Astrocyte of the cerebellum (primary cell): ENCODE results near the gene DIAPH2.

Experiments
- DNase-seq: peaks from one replicate; pipeline ENCODE4 v3.0.0-alpha.2; 2011; ENCODE audit warnings: low read depth
- H3K4me3 ChIP-seq: 2 replicates; pipeline ENCODE4 v1.5.1; 2011; ENCODE audit warnings: mild to moderate bottlenecking, low read depth, low read length, moderate library complexity
- in situ Hi-C: cut with HindIII; loops from 2 replicates; pipeline ENCODE4 v1.10.0; 2017; ENCODE audit warnings: low sequenced_read_pairs
- TF ChIP-seq, protein P1 (sequence below): IDR thresholded peaks from 2 replicates; pipeline ENCODE4 v1.5.1; 2012; ENCODE audit warnings: low read length, low read depth, moderate library complexity, mild to moderate bottlenecking; ENCODE audit errors: missing control alignments

The DIAPH2 gene

DNA sequence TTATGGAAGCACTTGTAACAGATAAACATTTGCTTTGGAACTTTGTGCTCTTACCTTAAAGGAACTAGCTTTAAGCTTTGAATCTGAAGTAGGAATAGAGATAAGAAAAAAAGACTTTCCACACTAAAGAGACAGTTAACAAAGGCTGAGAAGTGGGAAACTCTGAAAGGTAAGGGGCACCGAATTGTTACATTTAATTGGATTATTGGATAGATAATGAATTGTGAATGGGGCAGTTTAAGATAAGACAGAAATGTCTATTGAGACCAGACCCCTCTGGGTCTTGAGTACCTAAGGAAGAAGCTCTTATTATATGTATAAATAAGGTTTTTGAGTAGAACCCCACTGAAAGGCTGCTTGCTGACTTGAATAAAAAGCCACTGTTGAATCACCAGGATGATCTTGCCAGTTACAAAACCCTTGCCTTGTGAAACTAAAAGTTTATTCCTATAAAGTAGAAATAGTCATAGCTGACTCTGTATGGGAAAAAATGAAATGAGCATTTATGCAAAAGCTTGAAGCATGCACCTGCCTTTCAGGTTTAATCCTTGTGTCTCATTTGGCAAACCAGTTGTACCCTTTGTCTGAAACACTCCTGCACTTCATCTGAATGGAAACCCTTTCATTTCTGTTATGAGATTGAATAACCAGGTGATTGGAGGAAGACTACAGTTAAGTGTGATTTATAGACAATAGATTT, 622.3 kb downstream of the DIAPH2 start:
- TF ChIP-seq, protein P1, sequence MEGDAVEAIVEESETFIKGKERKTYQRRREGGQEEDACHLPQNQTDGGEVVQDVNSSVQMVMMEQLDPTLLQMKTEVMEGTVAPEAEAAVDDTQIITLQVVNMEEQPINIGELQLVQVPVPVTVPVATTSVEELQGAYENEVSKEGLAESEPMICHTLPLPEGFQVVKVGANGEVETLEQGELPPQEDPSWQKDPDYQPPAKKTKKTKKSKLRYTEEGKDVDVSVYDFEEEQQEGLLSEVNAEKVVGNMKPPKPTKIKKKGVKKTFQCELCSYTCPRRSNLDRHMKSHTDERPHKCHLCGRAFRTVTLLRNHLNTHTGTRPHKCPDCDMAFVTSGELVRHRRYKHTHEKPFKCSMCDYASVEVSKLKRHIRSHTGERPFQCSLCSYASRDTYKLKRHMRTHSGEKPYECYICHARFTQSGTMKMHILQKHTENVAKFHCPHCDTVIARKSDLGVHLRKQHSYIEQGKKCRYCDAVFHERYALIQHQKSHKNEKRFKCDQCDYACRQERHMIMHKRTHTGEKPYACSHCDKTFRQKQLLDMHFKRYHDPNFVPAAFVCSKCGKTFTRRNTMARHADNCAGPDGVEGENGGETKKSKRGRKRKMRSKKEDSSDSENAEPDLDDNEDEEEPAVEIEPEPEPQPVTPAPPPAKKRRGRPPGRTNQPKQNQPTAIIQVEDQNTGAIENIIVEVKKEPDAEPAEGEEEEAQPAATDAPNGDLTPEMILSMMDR: no peak
- H3K4me3 ChIP-seq: no peak overlapping the region
- in situ Hi-C loops: no loop called here
- no peak for DNase-seq

DNA sequence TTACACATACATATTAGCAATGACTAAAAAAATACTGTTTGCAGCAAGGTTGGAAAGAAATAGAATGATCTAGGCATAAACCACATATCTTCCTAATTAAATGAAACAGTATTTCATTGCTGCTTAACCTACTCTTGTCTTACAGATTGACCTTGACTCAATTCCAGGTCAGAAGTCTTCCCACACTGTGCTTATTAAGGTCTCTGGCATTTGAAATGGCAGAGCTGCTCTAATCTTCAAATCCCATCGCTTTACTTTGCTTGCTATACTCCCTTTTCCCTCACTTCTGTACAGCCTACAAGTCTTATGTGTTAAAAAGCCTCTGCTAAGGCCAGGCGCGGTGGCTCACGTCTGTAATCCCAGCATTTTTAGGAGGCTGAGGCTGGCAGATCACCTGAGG, 623.5 kb downstream of the DIAPH2 start:
- in situ Hi-C loops: no loop called here
- no peak overlapping the region for H3K4me3 ChIP-seq
- DNase-seq: no peak
- TF ChIP-seq, protein P1: no peak

DNA sequence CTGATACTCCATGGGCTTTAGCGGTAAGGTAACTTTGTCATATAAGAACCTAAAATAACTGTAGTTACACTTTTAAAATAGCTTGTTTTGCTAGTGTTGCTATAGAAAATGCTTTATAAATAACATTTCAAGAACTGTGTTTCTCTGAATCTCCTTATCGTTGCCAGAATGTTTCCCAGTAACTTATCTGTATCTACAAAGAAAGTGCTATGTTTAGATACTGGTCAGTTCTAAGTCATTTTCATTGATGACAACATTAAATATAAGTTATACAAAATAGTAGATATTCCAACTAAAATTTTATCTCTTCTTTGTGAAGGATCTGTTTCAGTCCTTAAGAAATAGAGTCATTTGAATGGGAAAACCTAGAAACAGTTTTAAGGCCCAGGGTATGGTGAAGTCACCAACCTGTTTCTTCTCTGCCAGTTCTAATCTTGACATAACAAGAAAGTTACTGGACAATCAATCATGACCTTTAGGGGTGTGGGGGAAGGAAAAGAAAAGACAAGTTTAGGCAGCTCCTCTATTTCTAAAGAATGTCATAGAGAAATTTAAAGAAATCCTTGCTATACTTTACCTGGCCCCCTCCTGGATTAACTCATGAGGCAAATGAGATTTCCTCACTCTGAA, 625.0 kb downstream of the DIAPH2 start:
- DNase-seq: no peak
- in situ Hi-C loops: no loop called here
- no peak overlapping the region for H3K4me3 ChIP-seq
- TF ChIP-seq, protein P1: no peak

DNA sequence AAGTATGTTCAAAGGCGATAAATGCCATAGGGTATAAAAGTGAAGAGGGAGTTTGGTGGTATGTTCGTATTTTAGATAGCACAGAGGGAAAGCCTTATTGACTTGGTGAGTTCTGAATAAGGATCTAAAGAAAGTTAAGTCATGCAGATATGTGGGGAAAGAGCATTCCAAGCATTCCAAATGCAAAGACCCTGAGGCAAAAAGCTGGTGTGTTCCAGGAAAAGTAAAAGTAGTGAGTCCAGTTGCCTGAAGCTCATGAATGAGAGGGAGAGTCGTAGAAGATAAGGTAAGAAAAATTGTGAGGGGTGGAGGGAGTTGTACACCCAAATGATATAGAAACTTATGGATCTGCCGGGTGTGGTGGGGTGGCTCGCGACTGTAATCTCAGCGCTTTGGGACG, 625.7 kb downstream of the DIAPH2 start:
- no peak overlapping the region for H3K4me3 ChIP-seq
- in situ Hi-C loops: no loop called here
- TF ChIP-seq, protein P1: no peak
- DNase-seq: peak; percentile 19

DNA sequence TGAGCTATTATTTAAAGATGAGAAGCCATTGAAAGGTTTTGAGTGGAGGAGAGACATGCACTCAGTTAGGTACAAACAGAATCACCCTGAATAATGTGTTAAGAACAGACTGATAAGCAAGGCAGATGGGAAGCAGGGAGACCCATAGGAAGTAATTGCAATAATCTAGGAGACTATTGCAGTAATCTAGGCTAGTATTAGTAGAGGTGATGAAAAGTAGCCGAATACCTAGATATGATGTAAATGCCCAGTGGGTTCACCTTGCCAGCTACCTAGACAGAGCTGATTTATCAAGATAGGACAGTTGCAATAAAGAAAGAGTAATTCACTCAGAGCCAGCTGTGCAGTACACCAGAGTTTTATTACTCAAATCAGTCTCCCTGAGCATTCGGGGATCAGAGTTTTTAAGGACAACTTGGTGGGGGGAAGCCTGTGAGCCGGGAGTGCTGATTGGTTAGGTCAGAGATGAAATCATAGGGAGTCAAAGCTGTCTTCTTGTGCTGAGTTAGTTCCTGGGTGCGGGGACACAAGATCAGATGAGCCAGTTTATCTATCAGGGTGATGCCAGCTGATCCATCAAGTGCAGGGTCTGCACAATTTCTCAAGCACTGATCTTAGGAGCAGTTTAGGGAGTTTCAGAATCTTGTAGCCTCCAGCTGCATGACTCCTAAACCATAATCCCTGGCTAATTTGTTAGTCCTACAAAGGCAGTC, 626.6 kb downstream of the DIAPH2 start:
- no peak overlapping the region for H3K4me3 ChIP-seq
- no peak for DNase-seq
- TF ChIP-seq, protein P1: no peak
- in situ Hi-C loops: no loop called here

DNA sequence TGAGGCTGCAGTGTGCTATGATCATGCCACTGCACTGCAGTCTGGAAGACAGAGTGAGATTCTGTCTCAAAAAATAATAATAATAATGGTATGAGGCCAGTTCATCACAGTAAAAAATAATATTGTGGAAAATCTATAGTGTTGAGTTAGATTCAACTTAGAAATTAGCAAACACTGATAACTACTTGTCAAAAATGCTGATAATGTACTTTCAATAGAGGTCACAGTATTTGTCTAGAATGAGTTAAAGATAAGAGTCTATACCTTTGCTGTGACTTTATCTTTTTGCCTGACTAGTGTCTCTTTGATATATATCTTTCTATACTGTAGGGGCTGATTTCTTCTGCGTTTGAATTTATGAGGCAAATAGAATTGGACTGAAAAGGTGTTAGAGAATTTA, 629.7 kb downstream of the DIAPH2 start:
- no peak for DNase-seq
- no peak overlapping the region for H3K4me3 ChIP-seq
- in situ Hi-C loops: no loop called here
- TF ChIP-seq, protein P1: no peak
